ENCODE measurements around the gene HMGN2. TPM values are rescaled to one million over a fixed set of nuclear protein-coding genes. Genes with fewer than 3 reads are reported as not detected.

HMGN2 gene
- total and polyA plus RNA-seq, 2 of the 13 experiments (the other 11 are each of a cell fraction or from before 2014, with no cell fraction given) = 63.4 to 343 TPM

DNA sequence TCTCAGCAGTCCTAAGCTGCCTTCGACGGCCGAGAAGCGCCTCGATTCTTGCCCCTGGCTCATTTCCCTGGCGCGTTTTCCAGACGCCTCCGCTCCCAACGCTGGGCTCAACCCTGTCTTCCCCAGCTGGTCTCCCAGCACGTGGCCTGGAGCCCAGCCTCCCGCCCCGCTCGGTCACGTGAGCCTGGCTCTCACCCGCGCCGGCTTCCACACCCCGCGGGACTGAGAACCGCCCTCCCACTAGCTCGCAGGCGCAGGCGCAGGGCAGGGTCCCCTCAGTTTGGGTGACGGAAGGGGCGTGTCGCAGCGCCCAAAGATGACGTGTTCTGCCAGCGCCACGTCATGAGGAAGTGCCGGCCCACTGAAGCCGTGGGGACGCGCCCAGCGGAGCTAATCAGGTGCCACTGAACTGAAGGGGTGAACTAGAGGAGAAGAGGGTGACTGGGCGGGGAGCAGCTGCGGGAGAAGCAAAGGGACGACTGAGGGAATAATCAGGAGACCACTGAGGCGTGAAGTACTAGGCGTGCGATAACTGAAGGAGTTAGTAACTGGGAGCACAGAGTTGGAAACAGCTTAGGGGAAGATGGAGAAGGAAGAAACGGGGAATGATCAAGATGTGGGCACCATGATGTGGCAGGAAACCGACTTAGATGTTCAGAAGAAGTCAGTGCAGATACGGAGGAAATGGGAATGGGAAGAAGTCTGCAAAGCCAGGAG, 40.1 kb upstream of the HMGN2 start, which contains the start of gene DHDDS (continued):
- 0 out of 2 replicates have a peak, but pooled peaks have one; percentile 67 for TF ChIP-seq PRDM15 (CRISPR knock-in tag; IDR thresholded peaks at IDR 0.05)
- peak; percentile 78; the same call in 1 of the 2 replicates for TF ChIP-seq HOXA9 (CRISPR knock-in tag; IDR thresholded peaks at IDR 0.05; ENCODE audit: borderline replicate concordance)
- TF ChIP-seq GATA4 (IDR thresholded peaks at IDR 0.05; ENCODE audit: borderline replicate concordance, low read depth) = no peak
- TF ChIP-seq ZNF770 (CRISPR knock-in tag; IDR thresholded peaks at IDR 0.05) = peak; percentile 72
- TF ChIP-seq, protein P1, sequence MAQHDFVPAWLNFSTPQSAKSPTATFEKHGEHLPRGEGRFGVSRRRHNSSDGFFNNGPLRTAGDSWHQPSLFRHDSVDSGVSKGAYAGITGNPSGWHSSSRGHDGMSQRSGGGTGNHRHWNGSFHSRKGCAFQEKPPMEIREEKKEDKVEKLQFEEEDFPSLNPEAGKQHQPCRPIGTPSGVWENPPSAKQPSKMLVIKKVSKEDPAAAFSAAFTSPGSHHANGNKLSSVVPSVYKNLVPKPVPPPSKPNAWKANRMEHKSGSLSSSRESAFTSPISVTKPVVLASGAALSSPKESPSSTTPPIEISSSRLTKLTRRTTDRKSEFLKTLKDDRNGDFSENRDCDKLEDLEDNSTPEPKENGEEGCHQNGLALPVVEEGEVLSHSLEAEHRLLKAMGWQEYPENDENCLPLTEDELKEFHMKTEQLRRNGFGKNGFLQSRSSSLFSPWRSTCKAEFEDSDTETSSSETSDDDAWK (CRISPR knock-in tag; IDR thresholded peaks at IDR 0.05) = no peak
- TF ChIP-seq ADNP (CRISPR knock-in tag; IDR thresholded peaks at IDR 0.05) = no peak
- TF ChIP-seq MAFG (CRISPR knock-in tag; IDR thresholded peaks at IDR 0.05) = no peak
- peak; percentile 91; the same call in 1 of the 2 replicates for TF ChIP-seq ZNF562 (CRISPR knock-in tag; IDR thresholded peaks at IDR 0.05; ENCODE audit: borderline replicate concordance)
- peak; percentile 81 for TF ChIP-seq ETV5 (CRISPR knock-in tag; IDR thresholded peaks at IDR 0.05; ENCODE audit: borderline replicate concordance)
- TF ChIP-seq ZNF414 (CRISPR knock-in tag; IDR thresholded peaks at IDR 0.05) = peak; percentile 84
- TF ChIP-seq SOX6 (IDR thresholded peaks at IDR 0.05) = no peak
- peak; percentile 74; the same call in 1 of the 2 replicates for TF ChIP-seq SOX6 (CRISPR knock-in tag; IDR thresholded peaks at IDR 0.05)
- no peak for TF ChIP-seq MTA3 (CRISPR knock-in tag; IDR thresholded peaks at IDR 0.05)
- TF ChIP-seq ZNF274 (CRISPR knock-in tag; IDR thresholded peaks at IDR 0.05) = peak; percentile 99
- peak; percentile 86; the same call in 1 of the 2 replicates for TF ChIP-seq ZNF83 (CRISPR knock-in tag; IDR thresholded peaks at IDR 0.05; ENCODE audit: borderline replicate concordance)
- peak; percentile 98 for TF ChIP-seq ZNF891 (CRISPR knock-in tag; IDR thresholded peaks at IDR 0.05)
- peak; percentile 87; the same call in 1 of the 2 replicates for TF ChIP-seq EEA1 (CRISPR knock-in tag; IDR thresholded peaks at IDR 0.05; ENCODE audit: borderline replicate concordance)
- no peak for TF ChIP-seq KDM6A (CRISPR knock-in tag; IDR thresholded peaks at IDR 0.05; ENCODE audit: low read depth)
- TF ChIP-seq KLF11 (CRISPR knock-in tag; IDR thresholded peaks at IDR 0.05) = peak; percentile 98
- 0 out of 2 replicates have a peak, but pooled peaks have one; percentile 68 for TF ChIP-seq FUBP1 (CRISPR knock-in tag; IDR thresholded peaks at IDR 0.05; ENCODE audit: borderline replicate concordance)

Data from HepG2 (cell line).